Suppressor macrophage (primary cell): ENCODE results near the gene MYO1D.

ENCODE experiments used
- DNase-seq, 4 experiments: peaks; one replicate each; pipeline ENCODE4 v3.0.0-alpha.2; 2020 to 2022

The MYO1D gene

DNA sequence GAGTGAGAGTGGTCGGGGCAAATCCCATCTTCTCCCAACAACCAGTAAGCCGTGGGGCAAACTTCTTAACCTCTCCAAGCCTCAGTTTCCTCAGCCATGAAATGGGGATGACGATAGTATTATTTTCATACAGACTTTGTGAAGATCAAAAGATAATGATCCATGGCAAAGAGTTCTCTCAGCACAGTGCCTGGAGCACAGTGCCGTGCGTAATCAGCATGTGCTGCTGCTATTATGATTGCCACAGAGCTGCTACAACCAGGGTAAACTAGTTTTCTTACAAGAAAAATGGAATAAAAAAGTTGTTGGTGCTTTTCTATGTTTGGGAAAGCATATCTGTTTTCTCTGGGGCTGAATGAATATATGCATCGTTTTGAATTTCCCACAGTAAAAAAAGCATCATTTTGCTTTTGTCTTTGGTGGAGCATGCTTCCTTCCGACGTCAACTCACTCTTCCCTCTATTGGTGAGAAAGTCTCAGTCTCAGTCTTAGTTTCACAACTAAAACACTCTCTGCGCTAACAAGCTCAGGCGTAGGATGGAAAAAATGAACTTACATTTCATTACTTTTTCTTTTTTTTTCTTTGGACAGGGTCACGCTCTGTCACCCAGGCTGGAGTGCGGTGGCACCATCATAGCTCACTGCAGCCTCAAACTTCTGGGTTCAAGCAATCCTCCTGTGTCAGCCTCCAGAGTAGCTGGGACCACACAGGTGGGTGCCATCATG, 352.9 kb downstream of the MYO1D start:
- no peak for DNase-seq

- no peak for DNase-seq
Measured at GRCh38 chr17:32523017-32523680, 353.8 kb downstream of the MYO1D start.

GRCh38 chr17:32520737-32521404, 356.1 kb downstream of the MYO1D start:
- DNase-seq, result no peak

DNA sequence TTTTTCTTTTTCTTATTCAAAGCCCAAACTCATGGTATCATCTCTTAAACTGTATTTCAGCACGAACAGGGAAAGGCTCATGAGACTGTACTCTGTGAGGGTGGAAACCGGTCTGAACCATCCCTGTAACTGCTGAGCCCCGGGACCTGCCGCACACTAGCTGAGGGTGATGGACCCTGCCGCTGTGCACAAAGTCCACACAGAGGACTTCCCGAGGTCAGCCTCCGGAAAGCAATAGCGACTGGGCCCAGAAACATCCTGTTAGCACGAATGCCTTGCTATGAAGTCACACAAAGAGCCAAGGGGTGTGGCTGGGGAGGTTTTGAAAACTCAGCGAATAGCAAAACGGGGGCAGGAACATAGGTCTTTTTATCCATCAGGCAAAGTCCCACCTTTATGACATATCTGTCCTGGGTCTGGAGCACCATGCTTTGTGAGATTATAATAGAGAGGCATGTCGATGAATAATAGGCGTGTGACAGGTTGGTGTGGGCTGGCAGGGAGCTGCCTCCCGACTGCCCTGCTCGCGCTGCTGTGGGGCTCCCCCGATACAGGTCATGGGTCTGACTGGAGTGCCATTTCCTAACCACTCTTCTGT, 356.7 kb downstream of the MYO1D start:
- DNase-seq, result peak; percentile 42 to 69 (median 63)

DNA sequence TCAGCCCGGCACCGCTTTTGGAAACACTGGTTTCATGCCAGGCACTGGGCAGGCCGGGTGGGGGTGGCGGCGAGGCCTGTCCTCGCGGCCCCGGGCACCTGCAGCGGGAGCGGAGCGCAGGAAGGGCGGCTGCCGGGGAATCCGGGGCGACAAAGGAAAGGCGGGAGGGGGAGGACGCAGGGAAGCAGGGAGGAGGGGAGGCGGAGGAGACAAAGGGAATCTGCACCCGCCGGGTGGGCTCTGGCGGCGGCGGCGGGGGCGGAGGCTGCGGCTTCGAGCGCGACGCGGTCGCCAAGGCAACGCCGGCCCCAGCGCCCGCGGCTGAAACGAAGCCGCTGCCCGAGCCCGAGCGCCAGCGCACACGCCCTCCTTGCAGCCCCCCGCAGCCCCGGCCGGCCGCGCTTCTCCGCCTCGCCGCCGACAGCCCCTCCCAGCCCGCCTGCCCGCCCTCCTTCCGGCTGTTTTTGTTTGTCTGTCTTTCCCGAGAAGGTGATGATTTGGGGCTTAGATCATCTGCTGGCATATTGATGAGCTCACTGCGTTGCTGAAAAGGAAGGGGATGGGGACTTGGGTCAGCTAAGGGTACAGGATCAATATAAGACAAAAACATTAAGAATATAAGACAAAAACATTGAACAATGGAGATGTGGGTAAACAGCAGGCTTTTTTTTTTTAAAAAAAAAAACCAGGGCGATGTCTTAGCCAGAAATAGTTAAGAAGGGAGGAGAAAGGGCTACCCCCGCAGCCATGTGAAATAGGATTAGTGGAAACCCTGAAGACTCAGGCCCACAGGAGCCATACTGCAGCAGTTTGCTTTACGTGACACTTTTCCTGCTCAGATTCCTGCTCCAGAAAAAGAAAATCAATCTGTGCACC, 357.5 kb downstream of the MYO1D start:
- DNase-seq, result peak in 3 of 4 experiments; percentile 21 to 59 (median 48)

- DNase-seq, result no peak
Measured at GRCh38 chr17:32518646-32519227, 358.2 kb downstream of the MYO1D start.

GRCh38 chr17:32517982-32518381, 358.9 kb downstream of the MYO1D start:
- DNase-seq, result no peak

GRCh38 chr17:32516940-32517701, 359.8 kb downstream of the MYO1D start:
- peak in 3 of 4 experiments; percentile 22 to 40 (median 32) for DNase-seq

- DNase-seq, result no peak
Measured at GRCh38 chr17:32516450-32516849, 360.5 kb downstream of the MYO1D start.

DNA sequence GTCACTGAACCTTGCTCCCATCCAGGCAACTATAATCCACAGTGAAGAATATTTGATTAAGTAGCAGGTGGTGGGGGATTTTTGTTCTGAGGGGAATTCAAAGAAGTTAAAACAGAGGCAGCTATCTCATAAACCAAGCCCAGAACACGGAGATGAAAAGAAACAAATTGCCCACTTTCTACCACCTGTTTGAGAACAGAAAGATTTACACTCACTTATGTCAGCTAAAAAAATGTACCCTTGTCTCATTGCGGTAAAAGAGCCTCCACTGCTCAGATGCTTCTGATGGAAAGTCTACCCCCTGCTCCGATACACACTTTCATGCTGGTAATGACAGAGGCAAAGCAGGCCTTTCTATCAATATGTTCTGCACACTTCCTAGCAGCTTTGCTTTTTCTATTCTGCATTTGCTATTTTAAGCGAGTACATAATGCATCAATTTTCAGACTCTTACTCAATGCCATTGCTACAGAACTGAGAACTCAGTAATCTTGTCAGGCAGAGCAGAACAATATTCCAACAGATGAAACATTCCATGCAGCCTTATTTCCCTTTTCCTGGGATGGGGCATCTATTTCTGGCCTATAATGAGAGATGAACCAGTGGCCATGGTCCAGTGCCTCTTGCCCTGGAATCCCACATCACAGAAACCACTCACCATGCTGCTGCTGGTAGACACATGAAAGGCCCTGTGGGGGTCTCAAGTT, 361.1 kb downstream of the MYO1D start:
- DNase-seq, result no peak

GRCh38 chr17:32514606-32515005, 362.3 kb downstream of the MYO1D start:
- DNase-seq, result no peak

GRCh38 chr17:32513579-32513978, 363.3 kb downstream of the MYO1D start:
- DNase-seq, result no peak

GRCh38 chr17:32512328-32512727, 364.6 kb downstream of the MYO1D start:
- DNase-seq, result no peak

GRCh38 chr17:32510466-32510865, 366.5 kb downstream of the MYO1D start:
- no peak for DNase-seq

DNA sequence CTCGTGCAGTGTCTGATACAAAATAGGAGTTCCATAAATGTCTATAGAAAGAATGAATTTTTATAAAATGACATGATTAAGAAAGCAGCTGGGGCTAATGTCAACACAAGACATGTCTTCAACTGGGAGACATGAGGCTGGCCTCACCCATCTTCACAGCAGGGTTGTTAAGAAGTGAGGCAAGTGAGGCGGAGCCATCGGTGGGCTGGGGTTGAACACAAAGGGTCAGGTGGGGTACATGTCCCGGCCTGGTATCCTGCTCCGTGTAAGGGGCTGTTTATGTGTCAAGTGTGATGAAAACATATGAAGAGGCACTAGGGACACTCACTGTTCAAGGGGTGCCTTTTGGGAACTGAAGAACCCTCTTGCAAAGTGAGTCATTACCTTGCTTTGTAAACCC, 368.0 kb downstream of the MYO1D start:
- no peak for DNase-seq

DNA sequence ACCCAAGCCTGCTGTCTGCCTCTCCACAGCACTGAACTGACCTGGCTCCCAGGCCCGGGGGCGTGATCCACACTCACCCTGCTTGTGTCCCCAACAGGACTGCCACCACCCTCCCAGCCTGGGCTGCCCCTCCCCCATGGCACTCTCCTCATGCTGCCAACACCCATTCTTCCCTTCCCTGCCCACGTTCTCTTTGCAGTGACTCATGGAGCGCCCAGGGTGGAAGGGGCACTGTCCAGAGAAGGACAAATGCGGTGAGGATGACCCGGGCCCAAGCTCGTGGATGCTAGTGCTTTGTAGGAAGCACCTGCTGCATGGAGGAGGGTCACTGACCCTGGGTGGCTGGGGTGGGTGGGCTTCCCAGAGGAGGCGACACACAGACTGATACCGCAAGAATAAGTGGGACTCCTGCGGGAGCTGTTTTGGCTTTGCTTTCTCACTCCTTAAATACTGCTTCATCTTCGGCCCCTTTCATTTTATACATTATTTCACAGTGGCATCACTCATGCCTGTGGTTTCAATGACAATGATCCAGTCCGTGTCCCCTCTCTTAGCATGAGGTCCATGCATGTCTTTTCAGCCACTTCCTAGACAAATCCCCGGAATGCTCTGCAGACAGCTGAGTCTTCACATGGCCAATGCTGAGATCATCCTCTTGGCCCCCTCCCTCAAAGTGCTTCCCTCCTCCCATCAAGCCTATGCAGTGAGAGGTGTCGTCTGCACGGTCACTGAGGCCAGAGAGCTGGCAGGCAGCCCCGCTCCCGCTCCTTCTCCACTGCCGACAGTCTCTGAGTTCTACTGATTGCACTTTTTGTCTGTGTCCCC, 372.5 kb downstream of the MYO1D start:
- DNase-seq, result peak; percentile 47 to 72 (median 62)

- DNase-seq, result peak; percentile 79 to 92 (median 84)
Measured at GRCh38 chr17:32503251-32504165, 373.4 kb downstream of the MYO1D start.

DNA sequence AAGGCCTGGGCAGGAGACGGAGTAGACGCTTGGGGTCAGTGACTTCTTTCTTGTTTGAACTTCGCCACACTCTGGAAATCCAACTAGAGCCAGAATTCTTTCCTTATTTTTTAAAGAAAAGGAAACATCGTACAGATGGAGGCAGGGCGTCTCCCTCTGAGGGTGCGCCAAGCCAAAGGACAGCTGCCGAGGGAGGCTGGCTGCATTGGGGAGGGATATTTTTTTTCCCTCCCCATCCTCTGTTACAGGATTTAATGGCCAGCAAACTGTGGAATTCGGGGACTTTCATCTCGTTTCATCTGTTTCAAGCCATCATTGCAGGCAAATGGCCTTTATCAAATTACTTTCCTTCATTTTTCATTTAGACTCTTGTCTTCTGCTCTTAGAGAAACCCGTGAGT, 374.2 kb downstream of the MYO1D start:
- DNase-seq, result no peak
